Measurements from ENCODE around the gene CREB3L1. TPM values are rescaled to one million over a fixed set of nuclear protein-coding genes. Genes with fewer than 3 reads are reported as not detected.

The CREB3L1 gene
- total and polyA plus RNA-seq, 2 donors (not counting 3 experiments of a cell fraction or from before 2014, with no cell fraction given): 0.23 to 0.84 TPM

DNA sequence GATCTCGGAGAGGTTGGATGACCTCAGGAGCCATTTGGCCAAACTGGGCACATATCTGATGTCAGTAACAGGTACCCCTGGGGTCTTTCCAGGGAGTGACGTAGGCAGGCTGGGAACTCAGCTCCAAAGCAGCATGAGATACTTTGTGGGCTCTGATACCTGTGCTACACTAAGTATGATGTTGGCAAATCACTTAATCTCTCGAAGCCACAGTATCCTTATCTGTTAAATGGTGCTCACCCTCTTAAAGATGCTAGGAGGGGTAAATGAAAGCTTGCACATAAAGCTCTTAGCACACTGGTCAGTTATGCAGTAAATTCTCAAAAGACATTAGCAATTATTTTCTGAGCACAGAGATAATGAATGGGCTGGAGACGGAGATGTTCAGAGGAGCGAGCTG is 52.7 kb downstream of the CREB3L1 start:
- dilution Hi-C loops (cut with MboI; ENCODE audit: extremely low pct_ligation_motif_present, low sequenced_read_pairs) (no loop called here), intact Hi-C loops (cut with micrococcal nuclease) (no loop called here)
- no peak overlapping the region for H3K9ac ChIP-seq (replicated peaks; ENCODE audit: extremely low read depth, insufficient read depth, low read length)
- no peaks in the 10 kb centered on the region for H3K36me3 ChIP-seq (ENCODE audit: control insufficient read depth in 2 of 2, extremely low read depth in 1 of 2, insufficient read depth in 2 of 2, low read length in 2 of 2)
- no peak for TF ChIP-seq MYC (IDR thresholded peaks at IDR 0.05; ENCODE audit: low read depth, low read length)
- TF ChIP-seq JUN (IDR thresholded peaks at IDR 0.05; ENCODE audit: borderline replicate concordance, insufficient read depth, insufficient read length, low read depth): no peak
- TF ChIP-seq GATA2 (IDR thresholded peaks at IDR 0.05; ENCODE audit: insufficient read depth, insufficient read length, low read depth, low read length): no peak
- TF ChIP-seq, protein P1, sequence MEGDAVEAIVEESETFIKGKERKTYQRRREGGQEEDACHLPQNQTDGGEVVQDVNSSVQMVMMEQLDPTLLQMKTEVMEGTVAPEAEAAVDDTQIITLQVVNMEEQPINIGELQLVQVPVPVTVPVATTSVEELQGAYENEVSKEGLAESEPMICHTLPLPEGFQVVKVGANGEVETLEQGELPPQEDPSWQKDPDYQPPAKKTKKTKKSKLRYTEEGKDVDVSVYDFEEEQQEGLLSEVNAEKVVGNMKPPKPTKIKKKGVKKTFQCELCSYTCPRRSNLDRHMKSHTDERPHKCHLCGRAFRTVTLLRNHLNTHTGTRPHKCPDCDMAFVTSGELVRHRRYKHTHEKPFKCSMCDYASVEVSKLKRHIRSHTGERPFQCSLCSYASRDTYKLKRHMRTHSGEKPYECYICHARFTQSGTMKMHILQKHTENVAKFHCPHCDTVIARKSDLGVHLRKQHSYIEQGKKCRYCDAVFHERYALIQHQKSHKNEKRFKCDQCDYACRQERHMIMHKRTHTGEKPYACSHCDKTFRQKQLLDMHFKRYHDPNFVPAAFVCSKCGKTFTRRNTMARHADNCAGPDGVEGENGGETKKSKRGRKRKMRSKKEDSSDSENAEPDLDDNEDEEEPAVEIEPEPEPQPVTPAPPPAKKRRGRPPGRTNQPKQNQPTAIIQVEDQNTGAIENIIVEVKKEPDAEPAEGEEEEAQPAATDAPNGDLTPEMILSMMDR (IDR thresholded peaks at IDR 0.05; ENCODE audit: extremely low read depth in 1 of 2, insufficient read depth in 1 of 2, low read depth in 1 of 2, low read length in 2 of 2): no peak
- TF ChIP-seq EZH2 (IDR thresholded peaks at IDR 0.05; ENCODE audit: borderline replicate concordance, low read depth, low read length, severe bottlenecking): no peak
- TF ChIP-seq, protein P2, sequence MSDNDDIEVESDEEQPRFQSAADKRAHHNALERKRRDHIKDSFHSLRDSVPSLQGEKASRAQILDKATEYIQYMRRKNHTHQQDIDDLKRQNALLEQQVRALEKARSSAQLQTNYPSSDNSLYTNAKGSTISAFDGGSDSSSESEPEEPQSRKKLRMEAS (IDR thresholded peaks at IDR 0.05; ENCODE audit: insufficient read depth, insufficient read length): no peak
- no peak for TF ChIP-seq POLR2AphosphoS5 (IDR thresholded peaks at IDR 0.05; ENCODE audit: insufficient read depth, low read depth, low read length)
- TF ChIP-seq FOS (IDR thresholded peaks at IDR 0.05; ENCODE audit: borderline replicate concordance, insufficient read depth, low read length): no peak
- TF ChIP-seq POLR2A (IDR thresholded peaks at IDR 0.05; ENCODE audit: low read depth, low read length): no peak
- POLR2A ChIA-PET: no interaction called here
- no peaks in the 10 kb centered on the region for H3K4me1 ChIP-seq (ENCODE audit: control insufficient read depth, extremely low read depth, insufficient read depth, low read length)
- FAIRE-seq: no peak
- CTCF ChIA-PET: interaction anchor here (1.0 to 4.0 kb wide), 8 partner anchors 10 to 41 kb away, joined by 3 to 30 read pairs (median 6); no protein-coding TSS in a partner anchor
- H3K27me3 ChIP-seq (ENCODE audit: control insufficient read depth in 2 of 2, insufficient read depth in 2 of 2, low read length in 2 of 2): peaks cover 46% of the 10 kb centered on the region in 2 experiments
- H3K9me3 ChIP-seq (replicated peaks; ENCODE audit: control insufficient read depth, insufficient read depth, low read length): no peaks in the 10 kb centered on the region
- H3K27ac ChIP-seq (ENCODE audit: insufficient read depth, low read depth, low read length): no peak overlapping the region
- no peaks in the 10 kb centered on the region for H3K79me2 ChIP-seq (ENCODE audit: control insufficient read depth, insufficient read depth, low read length)
- no peak overlapping the region for H2AFZ ChIP-seq (ENCODE audit: low read depth, low read length)
- DNase-seq (ENCODE audit: low read depth, low spot score): no peak
- BruUV-seq (replicated peaks): no TSS peak
- H3K9me1 ChIP-seq (replicated peaks; ENCODE audit: control insufficient read depth, extremely low read depth, insufficient read depth, low read length): no peaks in the 10 kb centered on the region
- no peak overlapping the region for H3K4me2 ChIP-seq (ENCODE audit: insufficient read depth, low read length)
- no peaks in the 10 kb centered on the region for H4K20me1 ChIP-seq (replicated peaks; ENCODE audit: control insufficient read depth, extremely low read depth, insufficient read depth, low read length)
- no peak overlapping the region for H3K4me3 ChIP-seq (replicated peaks in 1 of 3; ENCODE audit: insufficient read depth in 1 of 3, low read depth in 1 of 3, low read length in 3 of 3)

Data from endothelial cell of umbilical vein (primary cell).